IPS DF 4.7 (cell line): ENCODE measurements around the gene NCDN.
"Not testable (repeated sequence)": the region's sequence is repeated elsewhere in the genome, so short reads cannot be mapped to it uniquely, and the experiment has no call there.

Experiments
- DNase-seq: peaks from one replicate; pipeline ENCODE4 v3.0.0-alpha.2; 2013; ENCODE audit warnings: low spot score; ENCODE audit errors: extremely low read depth

The NCDN gene

GRCh38 chr1:35568975-35569395 lies 11.4 kb downstream of the NCDN start:
- DNase-seq: no peak

- no peak for DNase-seq
Observed at GRCh38 chr1:35569936-35570335, 12.3 kb downstream of the NCDN start.

- no peak for DNase-seq
Observed at GRCh38 chr1:35570589-35571137, 13.1 kb downstream of the NCDN start.

GRCh38 chr1:35571263-35571662 lies 13.7 kb downstream of the NCDN start:
- DNase-seq: no peak

- DNase-seq: no peak
Observed at GRCh38 chr1:35572296-35572695, 14.7 kb downstream of the NCDN start.

GRCh38 chr1:35573198-35574124 lies 15.9 kb downstream of the NCDN start, which contains the start of gene TFAP2E:
TFAP2E (plus strand) TSS chr1:35573314; CDS start chr1:35573578, 264 bp downstream.
- no peak for DNase-seq

- no peak for DNase-seq
Observed at GRCh38 chr1:35574125-35574654, 16.6 kb downstream of the NCDN start.

GRCh38 chr1:35574655-35575415 lies 17.2 kb downstream of the NCDN start:
- DNase-seq: no peak

- DNase-seq: no peak
Observed at GRCh38 chr1:35575416-35575958, 17.9 kb downstream of the NCDN start.

- DNase-seq: no peak
Observed at GRCh38 chr1:35576061-35576765, 18.6 kb downstream of the NCDN start.

GRCh38 chr1:35576766-35577070 lies 19.1 kb downstream of the NCDN start:
- DNase-seq: not testable (repeated sequence)

- DNase-seq: no peak
Observed at GRCh38 chr1:35577071-35577998, 19.7 kb downstream of the NCDN start.

- no peak for DNase-seq
Observed at GRCh38 chr1:35580949-35581388, 23.4 kb downstream of the NCDN start.

GRCh38 chr1:35581621-35582020 lies 24.0 kb downstream of the NCDN start:
- not testable (repeated sequence) for DNase-seq

- no peak for DNase-seq
Observed at GRCh38 chr1:35585281-35585680, 27.7 kb downstream of the NCDN start.

- not testable (repeated sequence) for DNase-seq
Observed at GRCh38 chr1:35585805-35586204, 28.2 kb downstream of the NCDN start.

GRCh38 chr1:35586808-35587207 lies 29.2 kb downstream of the NCDN start:
- no peak for DNase-seq

- DNase-seq: no peak
Observed at GRCh38 chr1:35587736-35588135, 30.1 kb downstream of the NCDN start.

GRCh38 chr1:35588197-35588910 lies 30.8 kb downstream of the NCDN start:
- no peak for DNase-seq
